Erythroblast (primary cell): Measurements from ENCODE around the gene SIGLEC7.

Experiments
- DNase-seq, 2 experiments: peaks; one replicate each; lab custom pipeline; 2025; lab: John Stamatoyannopoulos, UW
- GATA1 ChIP-seq: IDR thresholded peaks from 2 replicates; pipeline ENCODE4 v1.6.1; 2011; ENCODE audit warnings: low read depth, mild to moderate bottlenecking, control low read depth, low read length, moderate library complexity
- POLR2A ChIP-seq: IDR thresholded peaks from 2 replicates; pipeline ENCODE4 v1.6.1; 2011; ENCODE audit warnings: mild to moderate bottlenecking, low read length

The SIGLEC7 gene

GRCh38 chr19:51142119-51142518 lies at the start of gene SIGLEC7:
TSS of gene SIGLEC7 (plus strand) at chr19:51142301. CDS start at chr19:51142370, 69 bp downstream.
- TF ChIP-seq GATA1 (no peak), POLR2A (no peak)
- DNase-seq, result no peak

GRCh38 chr19:51093101-51093500 lies 49.0 kb upstream of the SIGLEC7 start:
- TF ChIP-seq POLR2A, result no peak
- TF ChIP-seq GATA1, result no peak
- DNase-seq, result no peak

DNA sequence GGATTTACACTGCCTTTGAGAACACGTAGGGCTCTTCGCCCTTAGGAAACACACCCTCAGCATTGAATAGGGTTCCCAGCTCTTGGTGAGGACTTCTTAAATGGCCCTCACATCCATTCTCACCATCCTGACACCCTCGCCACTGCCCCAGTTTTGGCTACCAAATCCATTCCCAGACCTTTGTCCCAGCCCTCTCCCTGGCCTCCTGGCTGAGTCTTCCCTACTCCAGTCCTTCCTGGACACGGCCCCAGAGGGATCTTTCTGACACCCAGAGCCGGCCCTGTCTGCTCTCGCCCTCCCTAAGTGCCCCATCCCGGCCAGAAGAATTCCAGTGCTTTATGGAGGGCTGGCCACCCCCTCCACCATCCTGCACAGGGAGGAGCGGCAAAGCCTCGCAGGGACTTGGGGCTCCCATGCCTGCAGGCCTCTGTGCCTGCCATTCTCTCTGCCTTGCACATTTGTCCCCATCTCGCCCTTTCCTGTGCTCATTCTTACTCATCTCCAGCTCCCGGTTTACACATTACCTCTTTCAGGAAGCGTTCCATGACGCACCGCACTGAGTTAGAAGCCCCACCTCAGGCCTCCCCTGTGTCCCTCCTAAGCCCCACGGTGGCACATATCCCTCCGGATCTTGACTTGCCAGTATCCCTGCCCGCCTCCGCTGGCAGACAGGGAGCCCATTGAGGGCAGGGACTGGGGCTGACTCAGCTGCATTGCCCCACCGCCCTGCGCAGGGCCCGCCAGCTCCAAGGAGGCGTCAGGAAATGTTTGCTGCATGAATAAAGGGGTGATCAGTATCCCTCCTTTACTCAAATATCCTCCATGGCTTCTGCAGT lies 48.4 kb upstream of the SIGLEC7 start:
- DNase-seq, result no peak
- no peak for TF ChIP-seq POLR2A
- no peak for TF ChIP-seq GATA1

- peak; percentile 45 to 69 for DNase-seq
- TF ChIP-seq GATA1 (no peak), POLR2A (no peak)
Observed at GRCh38 chr19:51094696-51095279, 47.3 kb upstream of the SIGLEC7 start.

DNA sequence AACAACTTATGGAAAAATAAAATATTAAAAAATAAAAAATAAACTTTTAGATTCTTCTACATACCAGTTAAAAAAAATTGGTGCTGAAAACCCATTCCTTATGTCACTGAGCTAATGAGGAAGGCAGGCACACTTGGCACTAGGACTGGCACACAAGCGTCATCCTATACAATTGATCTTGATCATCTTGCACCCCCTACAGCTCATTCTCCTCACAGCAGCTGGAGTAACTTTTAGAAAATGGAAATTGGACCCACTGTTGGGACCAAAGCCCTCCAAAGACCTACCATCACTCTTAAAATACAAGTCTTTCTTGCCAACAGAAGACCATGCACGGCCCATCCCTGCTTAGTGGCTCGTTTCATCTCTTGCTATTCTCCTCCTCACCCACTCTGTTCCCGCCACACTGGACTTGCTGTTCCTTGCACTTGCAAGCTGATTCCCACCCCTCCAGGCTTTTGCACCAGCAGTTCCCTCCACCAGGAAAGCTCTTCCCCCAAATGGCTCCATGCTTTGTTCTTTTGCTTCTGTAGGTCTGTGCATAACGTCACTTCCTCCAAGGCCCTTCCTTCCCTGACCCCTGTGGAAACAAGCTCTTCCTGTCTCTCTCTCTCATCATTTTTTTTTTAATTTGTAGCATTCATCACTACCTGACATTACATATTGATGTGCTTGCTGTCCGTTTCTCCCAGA lies 45.5 kb upstream of the SIGLEC7 start:
- no peak for TF ChIP-seq POLR2A
- no peak for TF ChIP-seq GATA1
- DNase-seq, result no peak

DNA sequence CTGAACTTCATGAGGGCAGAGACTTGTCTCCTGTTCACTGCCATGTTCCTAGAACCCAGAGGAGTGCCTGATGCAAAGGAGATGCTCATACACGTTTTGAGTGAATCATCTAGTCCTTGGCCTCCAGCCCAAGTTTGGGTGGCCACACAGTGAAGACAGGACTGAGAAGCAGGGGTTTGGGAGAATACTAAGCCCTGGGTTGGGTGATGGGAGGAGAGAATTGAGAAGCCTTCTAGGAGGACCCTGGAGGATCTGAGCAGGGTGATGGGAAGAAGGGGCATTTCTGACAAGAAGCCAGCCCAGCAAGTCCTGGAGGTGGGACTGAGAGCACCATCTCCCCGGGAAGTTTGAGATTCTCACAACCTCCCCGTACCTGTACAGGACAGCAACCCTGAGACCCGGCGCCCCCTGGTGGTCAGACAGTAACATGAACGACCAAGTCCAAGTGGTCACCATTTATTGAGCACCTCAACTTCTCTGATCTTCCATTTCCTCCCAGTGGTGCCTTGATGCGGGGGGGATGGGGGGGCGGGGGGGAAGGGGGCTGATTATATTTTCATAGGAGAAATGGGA lies 44.8 kb upstream of the SIGLEC7 start:
- TF ChIP-seq POLR2A, result no peak
- no peak for TF ChIP-seq GATA1
- DNase-seq, result peak; percentile 68 to 82

- TF ChIP-seq POLR2A (no peak), GATA1 (no peak)
- DNase-seq, result no peak
Observed at GRCh38 chr19:51097796-51098195, 44.3 kb upstream of the SIGLEC7 start.

DNA sequence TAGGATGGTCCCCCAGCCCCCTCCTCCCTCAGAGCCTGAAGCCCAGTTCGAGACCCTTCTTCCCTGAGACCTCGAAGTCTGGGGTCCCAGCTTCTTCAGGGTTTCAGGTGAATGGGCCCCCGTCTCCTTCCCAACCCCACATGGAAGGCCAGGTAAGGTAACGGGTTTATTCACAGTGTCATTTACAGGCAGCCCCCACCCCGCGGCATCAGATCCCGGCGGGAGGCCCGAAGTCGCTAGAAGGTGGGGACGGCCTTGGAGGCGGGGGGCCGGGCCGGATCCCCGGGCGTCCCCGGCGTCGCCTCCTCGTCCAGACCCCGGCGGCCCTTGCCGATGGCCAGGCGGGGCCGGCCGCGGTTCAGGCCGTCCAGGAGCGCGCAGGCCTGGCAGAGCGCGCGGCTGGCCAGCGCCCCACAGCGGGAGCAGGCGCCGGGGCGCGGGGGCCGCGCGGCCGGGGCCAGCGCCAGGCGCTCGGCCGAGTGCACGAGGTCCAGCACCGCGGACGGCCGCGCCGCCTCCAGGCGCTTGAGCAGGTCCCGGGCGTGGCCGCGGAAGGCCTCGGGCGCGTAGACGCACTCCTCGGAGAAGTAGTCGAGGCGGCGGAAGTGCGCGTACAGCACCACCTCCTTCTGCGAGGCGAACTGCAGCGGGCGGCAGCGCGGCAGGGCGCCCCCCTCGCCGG lies 43.6 kb upstream of the SIGLEC7 start:
- no peak for TF ChIP-seq GATA1
- TF ChIP-seq POLR2A, result no peak

DNA sequence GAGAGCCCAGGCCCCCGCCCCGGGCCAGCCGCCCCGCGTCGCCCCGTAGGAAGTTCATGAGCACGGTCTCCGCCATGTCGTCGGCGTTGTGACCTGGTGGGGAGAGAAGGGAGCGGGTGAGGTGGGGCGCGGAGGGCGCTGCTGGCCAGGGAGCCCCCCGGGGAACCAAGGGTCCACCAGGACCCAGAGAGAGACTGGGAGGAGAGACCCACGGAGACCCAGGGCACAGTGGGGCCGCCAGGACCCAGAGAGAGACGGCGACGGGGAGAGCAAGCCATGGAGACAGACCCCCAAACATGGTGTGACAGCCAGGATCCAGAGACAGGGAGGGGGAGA lies 43.1 kb upstream of the SIGLEC7 start:
- TF ChIP-seq GATA1 (no peak), POLR2A (no peak)
- DNase-seq, result no peak

More for the DNA sequence above, 43.6 kb upstream of the SIGLEC7 start:
- no peak for DNase-seq

DNA sequence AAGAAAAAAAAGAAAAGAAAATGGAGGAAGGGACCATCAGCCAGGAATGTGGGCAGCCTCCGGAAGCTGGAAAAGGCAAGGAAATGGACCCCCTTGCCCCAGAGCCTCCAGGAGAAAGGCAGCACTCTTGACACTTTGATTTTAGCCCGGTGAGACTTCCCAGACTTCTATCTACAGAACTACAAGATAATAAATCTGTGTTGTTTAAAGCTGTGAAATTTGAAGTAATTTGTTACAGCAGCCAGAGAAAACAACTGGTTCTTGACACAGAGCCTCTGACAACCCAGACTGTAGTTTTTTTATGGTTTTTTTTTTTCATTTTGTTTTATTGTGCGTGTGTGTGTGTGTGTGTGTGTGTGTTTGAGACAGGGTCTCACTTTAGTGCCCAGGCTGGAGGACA lies 41.5 kb upstream of the SIGLEC7 start:
- DNase-seq, result no peak
- TF ChIP-seq GATA1 (no peak), POLR2A (no peak)

DNA sequence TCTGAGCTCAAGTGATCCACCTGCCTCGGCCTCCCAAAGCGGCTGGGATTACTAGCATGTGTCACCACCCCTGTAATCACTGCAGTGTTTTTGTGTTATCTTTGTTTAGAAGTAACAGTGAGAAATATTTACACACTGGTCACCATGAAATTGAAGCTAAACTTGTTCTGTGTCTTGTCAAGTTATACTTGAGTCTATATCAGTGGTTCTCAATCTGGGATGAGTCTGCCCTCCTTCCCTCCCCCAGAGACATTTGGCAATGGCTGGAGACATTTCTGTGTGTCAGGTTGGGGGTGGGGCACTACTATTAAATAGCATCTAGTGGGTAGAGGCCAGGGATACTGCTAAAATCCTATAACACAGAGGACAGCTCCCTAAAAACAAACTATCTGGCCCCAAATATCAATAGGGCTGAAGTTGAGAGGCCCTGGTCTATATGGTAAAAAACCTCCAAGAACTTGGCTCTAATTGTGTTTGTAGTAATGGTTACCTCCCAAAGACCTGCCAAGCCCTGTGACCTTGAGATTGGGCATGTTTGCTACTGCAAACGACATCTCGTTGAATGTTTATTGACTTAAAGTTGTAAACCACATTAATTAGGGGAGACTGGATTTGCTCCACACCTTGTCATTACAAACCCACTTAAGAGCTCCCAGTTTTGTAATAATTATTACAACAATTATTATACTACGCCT lies 40.8 kb upstream of the SIGLEC7 start:
- no peak for TF ChIP-seq POLR2A
- DNase-seq, result no peak

- TF ChIP-seq GATA1, result no peak
- TF ChIP-seq POLR2A, result no peak
- DNase-seq, result no peak
Observed at GRCh38 chr19:51102991-51103390, 39.1 kb upstream of the SIGLEC7 start.

DNA sequence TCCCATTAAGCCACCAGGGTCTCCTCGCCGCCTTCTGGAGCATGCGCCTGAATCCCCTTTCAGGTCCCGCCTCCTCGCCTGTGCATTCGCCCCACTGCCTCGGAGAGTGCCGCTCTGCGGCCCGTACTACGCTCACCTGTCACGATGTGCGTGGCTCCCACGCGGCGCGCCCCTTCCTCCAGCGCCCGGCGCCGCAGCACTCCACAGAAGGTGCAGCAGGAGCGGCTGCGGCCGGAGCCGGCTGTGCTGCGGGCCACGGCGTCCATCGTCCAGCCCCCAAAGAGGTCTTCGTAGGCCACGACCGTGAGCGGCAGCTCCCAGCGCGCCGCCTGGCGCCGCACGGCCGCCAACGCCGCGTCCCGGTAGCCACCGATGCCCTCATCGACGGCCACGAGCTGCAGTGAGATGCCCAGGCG lies 38.2 kb upstream of the SIGLEC7 start:
- TF ChIP-seq GATA1 (no peak), POLR2A (no peak)
- no peak for DNase-seq
